Astrocyte of the spinal cord (primary cell): ENCODE results near the gene SERPINE3.

ENCODE experiments used
- DNase-seq: peaks from one replicate; pipeline ENCODE4 v3.0.0; 2011; ENCODE audit warnings: low read depth, low spot score
- H3K4me3 ChIP-seq: 2 replicates; pipeline ENCODE4 v1.5.1; 2011; ENCODE audit warnings: low read depth, mild to moderate bottlenecking, low read length, moderate library complexity
- in situ Hi-C: cut with HindIII; loops from 2 replicates; pipeline ENCODE4 v1.10.0; 2017; ENCODE audit warnings: low sequenced_read_pairs
- TF ChIP-seq, protein P1 (sequence below): IDR thresholded peaks from 2 replicates; pipeline ENCODE4 v1.5.1; 2012; ENCODE audit warnings: low read depth, mild to moderate bottlenecking, low read length, inconsistent platforms

SERPINE3 gene

GRCh38 chr13:51348069-51348967 lies 8.8 kb downstream of the SERPINE3 start:
- H3K4me3 ChIP-seq, result no peak overlapping the region
- DNase-seq, result no peak
- in situ Hi-C loops, result no loop called here
- TF ChIP-seq, protein P1, sequence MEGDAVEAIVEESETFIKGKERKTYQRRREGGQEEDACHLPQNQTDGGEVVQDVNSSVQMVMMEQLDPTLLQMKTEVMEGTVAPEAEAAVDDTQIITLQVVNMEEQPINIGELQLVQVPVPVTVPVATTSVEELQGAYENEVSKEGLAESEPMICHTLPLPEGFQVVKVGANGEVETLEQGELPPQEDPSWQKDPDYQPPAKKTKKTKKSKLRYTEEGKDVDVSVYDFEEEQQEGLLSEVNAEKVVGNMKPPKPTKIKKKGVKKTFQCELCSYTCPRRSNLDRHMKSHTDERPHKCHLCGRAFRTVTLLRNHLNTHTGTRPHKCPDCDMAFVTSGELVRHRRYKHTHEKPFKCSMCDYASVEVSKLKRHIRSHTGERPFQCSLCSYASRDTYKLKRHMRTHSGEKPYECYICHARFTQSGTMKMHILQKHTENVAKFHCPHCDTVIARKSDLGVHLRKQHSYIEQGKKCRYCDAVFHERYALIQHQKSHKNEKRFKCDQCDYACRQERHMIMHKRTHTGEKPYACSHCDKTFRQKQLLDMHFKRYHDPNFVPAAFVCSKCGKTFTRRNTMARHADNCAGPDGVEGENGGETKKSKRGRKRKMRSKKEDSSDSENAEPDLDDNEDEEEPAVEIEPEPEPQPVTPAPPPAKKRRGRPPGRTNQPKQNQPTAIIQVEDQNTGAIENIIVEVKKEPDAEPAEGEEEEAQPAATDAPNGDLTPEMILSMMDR, result no peak

- no peak for DNase-seq
- in situ Hi-C loops, result no loop called here
- H3K4me3 ChIP-seq, result no peak overlapping the region
- TF ChIP-seq, protein P1, result no peak
Measured at GRCh38 chr13:51349016-51349415, 9.5 kb downstream of the SERPINE3 start.

DNA sequence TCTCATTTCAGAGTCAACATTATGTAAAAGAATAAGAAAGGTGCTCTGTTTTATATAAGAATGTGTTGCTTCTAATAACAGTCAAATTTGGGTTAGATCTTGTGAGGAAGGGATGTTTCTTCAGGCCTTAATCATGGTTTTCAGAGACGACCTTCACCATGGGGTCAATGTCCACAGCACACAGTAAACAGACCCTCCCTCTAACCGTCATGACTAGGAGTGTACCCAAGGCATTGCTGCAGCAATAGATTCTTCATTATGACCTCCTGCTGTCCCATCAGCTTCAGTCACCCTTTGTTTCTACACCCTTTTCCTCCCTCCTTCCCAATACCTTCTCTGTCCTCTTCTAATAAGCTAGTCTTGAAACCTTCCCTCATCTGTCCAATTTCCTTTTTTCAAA lies 15.7 kb downstream of the SERPINE3 start:
- in situ Hi-C loops, result no loop called here
- TF ChIP-seq, protein P1, result no peak
- no peak for DNase-seq
- H3K4me3 ChIP-seq, result no peak overlapping the region

DNA sequence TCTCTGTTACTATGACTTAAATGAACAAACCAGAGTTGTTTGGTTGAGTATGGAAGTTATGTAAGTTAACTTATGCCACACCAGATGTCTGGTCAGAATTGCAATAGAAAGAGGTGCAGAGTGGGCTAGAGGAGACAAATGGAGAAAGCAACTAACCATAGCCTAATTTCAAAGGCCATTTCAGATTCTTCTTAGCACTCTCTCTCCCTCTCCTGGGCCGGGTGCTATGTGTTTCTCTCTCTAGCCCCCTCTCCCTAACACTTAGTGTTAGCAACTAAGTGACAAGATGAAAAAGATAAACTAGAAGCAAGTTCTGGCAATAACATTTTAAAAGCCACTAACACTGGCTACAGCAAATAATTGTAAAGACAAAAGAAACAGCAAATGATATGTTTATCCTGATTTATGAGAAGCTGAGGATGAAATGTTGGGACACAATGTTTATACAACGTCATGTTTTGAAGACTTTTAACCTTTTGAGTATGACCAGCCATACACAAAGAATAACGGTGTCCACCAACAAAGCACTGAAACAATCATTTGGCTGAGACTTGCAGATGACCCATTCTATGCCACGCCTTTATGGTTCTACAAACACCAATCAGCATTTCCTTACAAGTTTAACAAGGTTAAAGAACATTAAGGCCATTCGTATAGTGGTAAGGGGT lies 18.6 kb downstream of the SERPINE3 start:
- H3K4me3 ChIP-seq, result no peak overlapping the region
- no peak for DNase-seq
- TF ChIP-seq, protein P1, result no peak
- in situ Hi-C loops, result no loop called here

DNA sequence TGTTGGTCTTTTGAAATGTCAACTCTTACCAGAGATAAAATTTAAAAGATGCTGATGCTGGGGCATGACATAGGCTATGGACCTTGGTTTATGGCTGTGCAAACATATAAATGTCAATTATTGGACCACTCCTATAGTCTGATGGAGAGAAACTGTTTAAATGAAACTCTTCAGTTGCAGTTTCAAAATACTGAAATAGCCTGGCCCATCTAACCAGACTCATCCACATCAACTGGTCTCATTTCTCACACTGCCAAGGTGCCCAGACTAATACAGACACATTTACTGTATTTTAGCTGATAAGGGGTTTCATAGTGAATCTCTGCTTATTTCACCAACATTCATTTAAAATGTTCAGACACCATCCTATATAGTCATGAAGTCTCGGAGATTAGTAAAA lies 19.9 kb downstream of the SERPINE3 start:
- in situ Hi-C loops, result no loop called here
- no peak for DNase-seq
- TF ChIP-seq, protein P1, result no peak
- H3K4me3 ChIP-seq, result no peak overlapping the region

DNA sequence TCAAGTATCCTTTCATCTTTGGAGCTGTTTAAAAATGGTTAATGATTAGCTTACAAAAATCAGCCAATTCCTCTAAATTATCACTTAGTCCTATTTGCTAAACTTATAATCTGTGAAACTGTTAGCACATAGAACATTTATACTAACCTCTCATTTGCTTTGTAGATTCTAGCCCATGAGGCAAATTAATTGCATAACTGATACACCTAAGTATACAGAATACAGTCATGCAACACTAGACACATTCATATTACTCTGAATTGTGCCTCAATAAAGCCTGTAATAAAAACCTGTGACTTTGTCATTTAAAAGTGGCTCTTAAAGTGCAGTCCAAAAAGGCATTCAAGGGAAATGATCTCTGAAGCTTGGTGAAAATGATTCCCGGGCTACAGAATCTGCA lies 21.0 kb downstream of the SERPINE3 start:
- no peak overlapping the region for H3K4me3 ChIP-seq
- TF ChIP-seq, protein P1, result no peak
- in situ Hi-C loops, result no loop called here
- DNase-seq, result no peak
